GM21786 (cell line): ENCODE measurements around the gene GTF2A1L.
"Not testable (repeated sequence)": the region's sequence is repeated elsewhere in the genome, so short reads cannot be mapped to it uniquely, and the experiment has no call there.

Experiments
- ATAC-seq: cut with Tn5 transposase; IDR thresholded peaks from one replicate; pipeline ENCODE4 v1.9.1; 2021; ENCODE audit not compliant: unreplicated experiment

The GTF2A1L gene

GRCh38 chr2:48696881-48697280 is 79.2 kb downstream of the GTF2A1L start:
- ATAC-seq: no peak

GRCh38 chr2:48699348-48699930 is 81.8 kb downstream of the GTF2A1L start:
- ATAC-seq: no peak

GRCh38 chr2:48703621-48704020 is 86.0 kb downstream of the GTF2A1L start:
- not testable (repeated sequence) for ATAC-seq

- ATAC-seq: no peak
Measured at GRCh38 chr2:48707466-48707865, 89.8 kb downstream of the GTF2A1L start.

GRCh38 chr2:48709096-48710034 is 91.7 kb downstream of the GTF2A1L start:
- no peak for ATAC-seq

- no peak for ATAC-seq
Measured at GRCh38 chr2:48711343-48711742, 93.7 kb downstream of the GTF2A1L start.

- no peak for ATAC-seq
Measured at GRCh38 chr2:48712151-48712550, 94.5 kb downstream of the GTF2A1L start.

- ATAC-seq: no peak
Measured at GRCh38 chr2:48713647-48714046, 96.0 kb downstream of the GTF2A1L start.

GRCh38 chr2:48714245-48714644 is 96.6 kb downstream of the GTF2A1L start:
- no peak for ATAC-seq

GRCh38 chr2:48715042-48715899 is 97.6 kb downstream of the GTF2A1L start:
- ATAC-seq: no peak

GRCh38 chr2:48715956-48716355 is 98.3 kb downstream of the GTF2A1L start:
- ATAC-seq: no peak

- ATAC-seq: no peak
Measured at GRCh38 chr2:48717846-48718245, 100.2 kb downstream of the GTF2A1L start.

- no peak for ATAC-seq
Measured at GRCh38 chr2:48719480-48720177, 102.0 kb downstream of the GTF2A1L start.

GRCh38 chr2:48721158-48721557 is 103.5 kb downstream of the GTF2A1L start:
- ATAC-seq: no peak

- no peak for ATAC-seq
Measured at GRCh38 chr2:48722391-48722790, 104.7 kb downstream of the GTF2A1L start.

- ATAC-seq: no peak
Measured at GRCh38 chr2:48723129-48723528, 105.5 kb downstream of the GTF2A1L start.

- no peak for ATAC-seq
Measured at GRCh38 chr2:48724278-48724677, 106.6 kb downstream of the GTF2A1L start.

GRCh38 chr2:48725696-48726494 is 108.2 kb downstream of the GTF2A1L start:
- ATAC-seq: no peak

- ATAC-seq: no peak
Measured at GRCh38 chr2:48727560-48727959, 109.9 kb downstream of the GTF2A1L start.

- no peak for ATAC-seq
Measured at GRCh38 chr2:48728295-48728694, 110.6 kb downstream of the GTF2A1L start.
